GM15510 (cell line): ENCODE data around the gene PCDHA9.
"Not testable (repeated sequence)": the region's sequence is repeated elsewhere in the genome, so short reads cannot be mapped to it uniquely, and the experiment has no call there.

Experiments
- POLR2A ChIP-seq: IDR thresholded peaks from 3 replicates; pipeline ENCODE4 v1.6.1; 2011; ENCODE audit warnings: borderline replicate concordance; ENCODE audit not compliant: insufficient read length; ENCODE audit errors: extremely low read depth

PCDHA9 gene

DNA sequence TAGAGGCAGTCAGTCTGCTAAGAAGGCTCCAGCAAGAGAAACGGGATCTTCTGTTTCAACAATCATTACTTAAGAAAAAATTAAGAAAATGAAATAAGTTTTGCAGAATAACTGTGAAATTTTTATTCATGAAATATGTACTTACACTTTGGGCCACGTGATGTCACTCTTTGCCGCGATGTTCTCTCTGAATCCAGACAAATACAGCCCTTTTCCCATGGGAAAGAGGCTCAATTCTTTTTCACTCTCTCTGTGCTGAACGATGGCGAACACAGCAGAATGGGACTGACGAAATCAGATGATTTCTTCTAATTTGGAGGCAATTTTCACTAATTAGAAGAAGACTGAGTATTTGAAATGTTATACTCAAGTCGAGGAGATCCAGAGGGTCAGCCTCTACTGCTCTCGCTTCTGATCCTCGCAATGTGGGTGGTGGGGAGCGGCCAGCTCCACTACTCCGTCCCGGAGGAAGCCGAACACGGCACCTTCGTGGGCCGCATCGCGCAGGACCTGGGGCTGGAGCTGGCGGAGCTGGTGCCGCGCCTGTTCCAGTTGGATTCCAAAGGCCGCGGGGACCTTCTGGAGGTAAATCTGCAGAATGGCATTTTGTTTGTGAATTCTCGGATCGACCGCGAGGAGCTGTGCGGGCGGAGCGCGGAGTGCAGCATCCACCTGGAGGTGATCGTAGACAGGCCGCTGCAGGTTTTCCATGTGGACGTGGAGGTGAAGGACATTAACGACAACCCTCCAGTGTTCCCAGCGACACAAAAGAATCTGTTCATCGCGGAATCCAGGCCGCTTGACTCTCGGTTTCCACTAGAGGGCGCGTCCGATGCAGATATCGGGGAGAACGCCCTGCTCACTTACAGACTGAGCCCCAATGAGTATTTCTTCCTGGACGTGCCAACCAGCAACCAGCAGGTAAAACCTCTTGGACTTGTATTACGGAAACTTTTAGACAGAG, at the start of gene PCDHA9:
Gene PCDHA9 (plus strand): TSS at position 244 of the 964 bp plus-strand sequence. CDS start 114 bp downstream, at position 358.
- TF ChIP-seq POLR2A: not testable (repeated sequence)

DNA sequence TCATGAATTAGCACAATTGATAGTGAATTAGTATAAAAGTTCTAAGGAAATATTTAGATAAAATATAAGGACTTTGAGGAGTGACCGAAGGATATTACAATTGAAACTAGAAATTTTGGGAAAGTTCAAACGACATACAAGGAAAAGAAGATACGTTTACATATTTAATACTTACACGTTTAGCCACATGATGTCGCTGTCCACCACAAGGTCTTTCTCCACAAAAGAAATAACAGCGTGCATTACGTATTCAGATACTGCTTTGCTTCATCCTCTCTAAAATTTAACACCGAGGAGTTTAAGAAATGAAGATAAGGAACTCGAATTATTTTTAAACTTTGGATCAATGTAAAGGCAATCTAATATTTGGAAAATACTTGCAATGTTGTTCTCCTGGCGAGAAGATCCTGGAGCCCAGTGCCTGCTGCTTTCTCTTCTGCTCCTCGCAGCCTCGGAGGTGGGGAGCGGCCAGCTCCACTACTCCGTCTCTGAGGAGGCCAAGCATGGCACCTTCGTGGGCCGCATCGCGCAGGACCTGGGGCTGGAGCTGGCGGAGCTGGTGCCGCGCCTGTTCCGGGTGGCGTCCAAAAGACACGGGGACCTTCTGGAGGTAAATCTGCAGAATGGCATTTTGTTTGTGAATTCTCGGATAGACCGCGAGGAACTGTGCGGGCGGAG, 47.2 kb upstream of the PCDHA9 start, which contains the start of gene PCDHA3:
Gene PCDHA3 (plus strand): TSS at position 242 of the 678 bp plus-strand sequence.
- TF ChIP-seq POLR2A: no peak

DNA sequence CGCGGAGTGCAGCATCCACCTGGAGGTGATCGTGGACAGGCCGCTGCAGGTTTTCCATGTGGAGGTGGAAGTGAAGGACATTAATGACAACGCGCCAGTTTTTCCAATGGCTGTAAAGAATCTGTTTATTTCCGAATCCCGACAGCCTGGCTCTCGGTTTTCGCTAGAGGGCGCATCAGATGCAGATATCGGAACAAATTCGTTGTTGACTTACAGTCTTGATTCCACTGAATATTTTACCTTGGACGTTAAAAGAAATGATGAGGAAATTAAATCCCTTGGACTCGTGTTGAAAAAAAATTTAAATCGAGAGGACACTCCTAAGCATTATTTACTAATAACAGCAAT, 46.7 kb upstream of the PCDHA9 start:
- TF ChIP-seq POLR2A: no peak

DNA sequence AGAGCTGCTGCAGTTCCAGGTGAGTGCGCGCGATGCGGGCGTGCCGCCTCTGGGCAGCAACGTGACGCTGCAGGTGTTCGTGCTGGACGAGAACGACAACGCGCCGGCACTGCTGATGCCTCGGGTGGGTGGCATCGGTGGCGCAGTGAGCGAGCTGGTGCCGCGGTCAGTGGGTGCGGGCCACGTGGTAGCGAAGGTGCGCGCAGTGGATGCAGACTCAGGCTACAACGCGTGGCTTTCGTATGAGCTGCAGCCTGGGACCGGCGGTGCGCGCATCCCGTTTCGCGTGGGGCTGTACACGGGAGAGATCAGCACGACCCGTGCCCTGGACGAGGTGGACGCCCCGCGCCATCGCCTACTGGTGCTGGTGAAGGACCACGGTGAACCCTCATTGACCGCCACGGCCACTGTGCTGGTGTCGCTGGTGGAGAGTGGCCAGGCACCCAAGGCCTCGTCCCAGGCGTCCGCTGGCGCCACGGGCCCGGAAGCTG, 45.4 kb upstream of the PCDHA9 start:
- TF ChIP-seq POLR2A: no peak

GRCh38 chr5:140806834-140807775, 41.1 kb upstream of the PCDHA9 start, which contains the start of gene PCDHA4:
Gene PCDHA4, plus strand, starts transcription at chr5:140807068.
- TF ChIP-seq POLR2A: no peak

DNA sequence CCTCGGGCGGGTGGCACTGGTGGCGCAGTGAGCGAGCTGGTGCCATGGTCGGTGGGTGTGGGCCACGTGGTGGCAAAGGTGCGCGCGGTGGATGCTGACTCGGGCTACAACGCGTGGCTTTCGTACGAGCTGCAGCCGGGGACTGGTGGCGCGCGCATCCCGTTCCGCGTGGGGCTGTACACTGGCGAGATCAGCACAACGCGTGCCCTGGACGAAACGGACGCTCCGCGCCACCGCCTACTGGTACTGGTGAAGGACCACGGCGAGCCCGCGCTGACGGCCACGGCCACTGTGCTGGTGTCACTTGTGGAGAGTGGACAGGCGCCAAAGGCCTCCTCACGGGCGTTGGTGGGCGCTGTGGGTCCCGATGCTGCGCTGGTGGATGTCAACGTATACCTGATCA, 39.3 kb upstream of the PCDHA9 start:
- TF ChIP-seq POLR2A: no peak

GRCh38 chr5:140821375-140822280, 26.6 kb upstream of the PCDHA9 start, which contains the start of gene PCDHA5:
Gene PCDHA5, plus strand, starts transcription at chr5:140821613.
- TF ChIP-seq POLR2A: no peak

GRCh38 chr5:140822281-140822629, 25.9 kb upstream of the PCDHA9 start:
- no peak for TF ChIP-seq POLR2A

GRCh38 chr5:140823475-140823874, 24.7 kb upstream of the PCDHA9 start:
- no peak for TF ChIP-seq POLR2A

DNA sequence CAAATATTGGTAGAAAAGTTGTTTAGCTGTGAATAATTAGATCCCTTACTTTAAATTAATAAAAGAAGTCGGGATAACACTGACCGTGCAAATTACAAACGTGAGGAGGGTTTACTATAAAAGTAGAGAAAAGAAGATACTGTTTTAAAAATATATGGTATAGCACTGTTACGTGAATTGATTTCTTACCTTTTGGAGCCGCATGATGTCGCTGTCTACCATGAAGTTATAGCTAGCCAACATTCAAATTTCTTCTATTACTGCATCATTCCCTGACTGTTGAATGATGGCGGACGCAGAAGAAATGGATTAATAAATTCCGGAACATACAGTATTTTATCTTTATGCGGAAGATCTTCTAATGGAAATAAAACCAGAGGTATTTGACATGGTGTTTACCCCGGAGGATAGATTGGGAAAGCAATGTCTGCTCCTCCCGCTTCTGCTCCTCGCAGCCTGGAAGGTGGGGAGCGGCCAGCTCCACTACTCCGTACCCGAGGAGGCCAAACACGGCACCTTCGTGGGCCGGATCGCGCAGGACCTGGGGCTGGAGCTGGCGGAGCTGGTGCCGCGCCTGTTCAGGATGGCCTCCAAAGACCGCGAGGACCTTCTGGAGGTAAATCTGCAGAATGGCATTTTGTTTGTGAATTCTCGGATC, 20.3 kb upstream of the PCDHA9 start, which contains the start of gene PCDHA6:
Gene PCDHA6 (plus strand): TSS at position 257 of the 658 bp plus-strand sequence. CDS start 132 bp downstream, at position 389.
- no peak for TF ChIP-seq POLR2A

DNA sequence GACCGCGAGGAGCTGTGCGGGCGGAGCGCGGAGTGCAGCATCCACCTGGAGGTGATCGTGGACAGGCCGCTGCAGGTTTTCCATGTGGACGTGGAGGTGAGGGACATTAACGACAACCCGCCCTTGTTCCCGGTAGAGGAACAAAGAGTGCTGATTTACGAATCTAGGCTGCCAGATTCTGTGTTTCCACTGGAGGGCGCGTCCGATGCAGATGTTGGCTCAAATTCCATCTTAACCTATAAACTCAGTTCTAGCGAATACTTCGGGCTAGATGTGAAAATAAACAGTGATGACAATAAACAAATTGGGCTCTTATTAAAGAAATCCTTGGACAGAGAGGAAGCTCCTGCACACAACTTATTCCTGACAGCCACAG, 19.8 kb upstream of the PCDHA9 start:
- TF ChIP-seq POLR2A: no peak

GRCh38 chr5:140833993-140834392, 14.2 kb upstream of the PCDHA9 start, which contains the start of gene PCDHA7:
Gene PCDHA7, plus strand, starts transcription at chr5:140834269. Its CDS starts 115 bp downstream, at chr5:140834384.
- no peak for TF ChIP-seq POLR2A
